NOMO-1 treated with dmso at 0.1 percent for 144 hours (cell line): ENCODE results near the gene SEPTIN12.
"Not testable (repeated sequence)": the region's sequence is repeated elsewhere in the genome, so short reads cannot be mapped to it uniquely, and the experiment has no call there.

ENCODE experiments used
- DNase-seq: peaks from one replicate; lab custom pipeline; 2025; ENCODE audit not compliant: unreplicated experiment; lab: John Stamatoyannopoulos, UW

The SEPTIN12 gene

GRCh38 chr16:4760221-4760910, 27.8 kb downstream of the SEPTIN12 start:
- no peak for DNase-seq

- no peak for DNase-seq
Measured at GRCh38 chr16:4755687-4756086, 32.5 kb downstream of the SEPTIN12 start.

- no peak for DNase-seq
Measured at GRCh38 chr16:4754865-4755264, 33.3 kb downstream of the SEPTIN12 start.

GRCh38 chr16:4753227-4753626, 34.9 kb downstream of the SEPTIN12 start:
- no peak for DNase-seq

GRCh38 chr16:4752351-4753100, 35.6 kb downstream of the SEPTIN12 start:
- DNase-seq, result no peak

DNA sequence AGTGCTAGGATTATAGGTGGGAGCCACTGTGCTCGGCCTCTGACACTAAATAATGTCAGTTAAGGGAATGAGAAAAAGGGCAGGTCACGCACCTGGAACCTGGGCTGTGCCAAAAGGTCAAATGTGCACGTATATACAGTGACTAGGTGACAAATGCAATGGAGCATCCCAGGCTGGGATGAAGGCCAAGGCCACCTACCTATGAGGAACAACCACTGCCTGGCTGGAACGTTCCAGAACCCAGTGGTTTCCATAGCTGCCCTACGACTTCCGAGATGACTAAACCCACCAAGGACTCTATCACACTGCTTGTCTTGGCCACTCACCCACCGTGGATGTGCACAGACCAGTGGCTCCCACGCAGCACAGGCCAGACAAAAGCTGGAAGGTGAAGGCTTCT, 37.2 kb downstream of the SEPTIN12 start:
- no peak for DNase-seq

GRCh38 chr16:4749700-4750257, 38.4 kb downstream of the SEPTIN12 start:
- no peak for DNase-seq

GRCh38 chr16:4748682-4749411, 39.3 kb downstream of the SEPTIN12 start:
- DNase-seq, result no peak

DNA sequence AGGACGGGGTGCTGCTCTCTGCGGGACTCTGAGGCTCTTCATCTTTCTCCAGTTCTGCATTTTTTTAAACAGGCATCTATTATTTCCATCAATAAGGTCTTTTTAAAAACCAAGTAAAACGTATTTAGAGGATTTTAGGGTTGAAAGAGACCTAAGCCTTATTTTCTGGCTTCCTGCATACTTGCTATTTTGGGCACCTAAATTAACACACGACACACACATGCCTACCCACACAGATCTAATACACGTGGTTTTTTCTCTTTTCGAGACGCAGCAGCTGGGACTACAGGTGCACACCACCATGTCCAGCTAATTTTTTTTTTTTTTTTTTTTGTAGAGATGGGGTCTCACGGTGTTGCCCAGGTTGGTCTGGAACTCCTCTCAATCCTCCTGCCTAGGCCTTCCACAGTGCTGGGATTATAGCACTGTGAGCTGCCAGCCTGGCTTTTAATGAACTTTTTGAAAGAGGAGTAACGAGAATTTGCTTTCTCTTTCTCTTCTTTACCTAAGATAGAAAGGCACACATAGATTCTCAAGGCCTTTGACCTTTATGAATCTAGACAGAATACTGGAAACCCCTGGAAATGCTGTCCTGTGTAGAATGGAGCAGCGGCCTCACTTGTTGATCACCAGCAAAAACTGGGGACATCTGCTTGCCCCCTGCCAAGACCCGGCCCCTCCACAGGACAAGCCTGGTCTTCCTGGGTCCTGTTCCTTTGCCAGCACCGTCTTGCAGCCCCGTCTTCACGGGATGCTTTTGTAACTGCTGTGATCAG, 40.1 kb downstream of the SEPTIN12 start:
- no peak for DNase-seq

DNA sequence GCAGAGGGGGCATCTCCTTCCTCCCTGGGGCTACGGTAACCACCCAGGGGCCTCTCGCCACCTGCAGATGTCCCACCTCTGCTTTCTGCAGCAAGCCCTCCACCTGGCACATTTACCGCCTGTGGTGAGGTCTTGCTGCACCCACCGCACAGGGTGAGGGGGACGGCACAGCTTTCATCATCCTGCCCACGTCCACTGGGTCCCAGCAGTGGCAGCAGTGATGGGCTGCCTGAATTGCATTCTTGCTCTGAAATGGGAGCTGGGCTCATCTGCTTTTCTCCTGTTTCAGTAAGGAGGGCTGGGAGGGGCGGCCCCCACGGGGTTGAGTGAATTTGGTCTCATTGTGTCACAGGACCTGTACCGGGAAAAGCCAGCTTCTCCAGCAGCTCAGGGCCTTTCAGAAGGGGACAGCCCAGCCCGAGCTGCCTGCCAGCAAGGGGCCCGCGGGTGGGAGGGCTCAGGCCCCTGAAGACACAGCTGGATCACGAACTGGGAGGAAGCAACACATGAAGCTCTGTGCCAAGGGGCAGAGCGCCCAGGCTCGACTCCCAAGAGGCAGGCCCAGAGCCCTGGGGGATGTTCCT, 41.1 kb downstream of the SEPTIN12 start:
- DNase-seq, result no peak

GRCh38 chr16:4746215-4746614, 41.9 kb downstream of the SEPTIN12 start:
- no peak for DNase-seq

GRCh38 chr16:4745274-4745569, 42.9 kb downstream of the SEPTIN12 start:
- DNase-seq, result no peak

GRCh38 chr16:4744555-4745273, 43.4 kb downstream of the SEPTIN12 start:
- DNase-seq, result no peak

GRCh38 chr16:4743226-4743878, 44.8 kb downstream of the SEPTIN12 start:
- DNase-seq, result no peak

- DNase-seq, result not testable (repeated sequence)
Measured at GRCh38 chr16:4738370-4738769, 49.8 kb downstream of the SEPTIN12 start.

DNA sequence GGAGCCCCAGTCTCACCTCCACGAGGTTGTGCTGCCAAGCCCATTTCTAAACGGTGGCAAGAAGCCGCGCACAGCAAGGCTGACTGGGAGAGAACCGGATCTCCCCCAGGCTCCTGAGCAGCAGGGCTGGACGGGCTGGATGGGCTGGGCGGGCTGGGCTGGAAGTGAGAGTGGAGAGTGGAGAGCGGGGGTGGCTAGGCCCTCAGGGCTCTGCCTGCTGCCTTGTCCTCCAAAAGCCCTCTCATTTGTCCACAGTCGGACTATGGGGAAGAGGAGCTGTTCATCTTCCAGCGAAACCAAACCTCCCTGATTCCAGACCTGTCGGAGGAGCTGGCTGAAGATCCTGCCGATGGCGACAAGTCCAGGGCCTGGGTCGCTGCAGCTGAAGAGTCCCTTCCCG, 50.6 kb downstream of the SEPTIN12 start:
- DNase-seq, result no peak

GRCh38 chr16:4736546-4736945, 51.6 kb downstream of the SEPTIN12 start:
- no peak for DNase-seq

DNA sequence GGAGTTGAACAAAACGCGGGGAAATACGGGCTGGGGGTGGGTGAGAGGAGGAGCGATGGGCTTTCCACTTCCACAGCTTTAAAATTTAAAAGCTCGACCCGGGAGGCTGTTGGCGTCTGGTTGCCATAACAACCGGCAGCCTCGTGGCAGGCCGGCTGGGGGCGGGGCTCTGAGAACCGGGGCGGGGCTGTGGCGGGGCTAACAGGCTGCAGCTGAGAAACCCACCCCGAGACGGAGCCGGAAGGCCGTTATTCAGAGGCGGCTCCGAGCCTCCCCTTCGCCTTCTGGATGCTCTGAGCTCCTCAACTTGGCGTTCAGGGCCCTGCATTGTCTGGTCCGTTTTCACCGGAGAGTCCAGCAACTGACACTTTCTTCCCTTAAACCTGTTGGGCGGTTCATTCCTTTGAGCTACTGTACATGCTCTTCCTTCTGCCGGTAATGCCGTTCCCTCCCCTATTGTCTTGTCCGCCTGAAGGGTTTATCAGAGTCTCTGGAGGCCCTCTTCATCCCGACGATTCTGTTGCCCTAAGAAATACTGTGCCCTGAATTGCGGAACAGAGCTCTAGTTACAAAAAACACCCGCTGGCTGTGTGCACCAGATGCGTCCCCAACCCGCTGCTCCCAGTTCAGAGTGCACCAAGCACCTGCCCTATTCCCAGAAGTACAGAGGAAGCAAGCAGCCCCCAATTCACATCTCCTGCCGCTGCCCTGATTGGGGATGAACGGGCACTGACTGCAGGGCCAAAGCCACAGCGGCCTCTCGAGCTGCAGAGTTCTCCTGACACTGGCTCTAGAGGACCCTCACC, 53.2 kb downstream of the SEPTIN12 start:
- peak; percentile 63 for DNase-seq
